GM21381 (cell line): ENCODE results near the gene ANO1.

Source experiments
- ATAC-seq: cut with Tn5 transposase; IDR thresholded peaks from one replicate; pipeline ENCODE4 v1.9.1; 2021; ENCODE audit warnings: mild to moderate bottlenecking, moderate library complexity; ENCODE audit not compliant: unreplicated experiment

The ANO1 gene

GRCh38 chr11:70233511-70233934 is 155.4 kb downstream of the ANO1 start:
- ATAC-seq = no peak

- no peak for ATAC-seq
Observed at GRCh38 chr11:70233962-70234361, 155.8 kb downstream of the ANO1 start.
